MG63 (cell line): Measurements from ENCODE around the gene DHCR7. TPM values are rescaled to one million over a fixed set of nuclear protein-coding genes. Genes with fewer than 3 reads are reported as not detected.

ENCODE experiments used
- DNase-seq: peaks from one replicate; pipeline ENCODE4 v3.0.0-alpha.2; 2020
- H3K27me3 ChIP-seq: fragments of 250-450 bp; sonication (Bioruptor Pico); 2 replicates; pipeline ENCODE4 v1.5.1; 2020; ENCODE audit warnings: mild to moderate bottlenecking, moderate library complexity
- H3K36me3 ChIP-seq: fragments of 250-450 bp; sonication (Bioruptor Pico); 2 replicates; pipeline ENCODE4 v1.5.1; 2020; ENCODE audit warnings: mild to moderate bottlenecking, moderate library complexity
- H3K4me3 ChIP-seq: fragments of 250-450 bp; sonication (Bioruptor Pico); 2 replicates; pipeline ENCODE4 v1.5.1; 2020; ENCODE audit warnings: mild to moderate bottlenecking, moderate library complexity
- H3K9me3 ChIP-seq: fragments of 250-450 bp; sonication (Bioruptor Pico); 2 replicates; pipeline ENCODE4 v1.5.1; 2020; ENCODE audit warnings: mild to moderate bottlenecking, moderate library complexity
- total RNA-seq: library from RNA; depleted of rRNA; stranded (reverse); fragments of >200 nt; shearing (Covaris generic); gene quantifications from 2 replicates; pipeline ENCODE4 v1.2.3, GENCODE V29; 2014; ENCODE audit warnings: low replicate concordance

DHCR7 gene
- total RNA-seq, 1 experiment from 2014 or later, result 32.4 TPM

GRCh38 chr11:71414645-71415044 lies 33.5 kb downstream of the DHCR7 start:
- Histone ChIP-seq H3K27me3 (no peaks in the 10 kb centered on the region), H3K4me3 (no peak overlapping the region), H3K36me3 (no peaks in the 10 kb centered on the region), H3K9me3 (no peaks in the 10 kb centered on the region)
- no peak for DNase-seq

- no peaks in the 10 kb centered on the region for H3K9me3 ChIP-seq
- no peak for DNase-seq
These were observed 37.7 kb downstream of the DHCR7 start for GRCh38 chr11:71410363-71410966.

DNA sequence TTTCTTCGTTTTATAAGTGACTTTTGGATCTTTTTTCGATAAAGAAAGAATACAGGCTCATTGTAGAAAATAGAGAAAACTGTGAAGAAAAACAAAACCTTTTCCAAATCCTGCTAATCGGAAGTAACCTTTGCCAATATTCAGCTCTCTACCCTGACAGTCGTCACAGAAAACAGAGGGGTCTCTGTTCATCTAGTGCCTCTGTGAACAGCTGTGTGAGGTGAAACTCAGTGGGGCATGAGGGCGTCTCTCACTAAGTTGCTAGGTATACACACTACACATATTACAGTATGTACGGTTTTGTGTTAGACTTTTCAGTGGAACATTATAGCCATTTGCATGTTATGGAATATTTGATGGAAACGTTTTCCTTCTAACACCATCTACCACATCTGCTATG lies 39.4 kb downstream of the DHCR7 start:
- DNase-seq, result no peak
- Histone ChIP-seq H3K27me3 (no peaks in the 10 kb centered on the region), H3K36me3 (no peaks in the 10 kb centered on the region), H3K4me3 (no peak overlapping the region), H3K9me3 (no peaks in the 10 kb centered on the region)

More at GRCh38 chr11:71410363-71410966, 37.7 kb downstream of the DHCR7 start:
- Histone ChIP-seq H3K27me3 (no peaks in the 10 kb centered on the region), H3K4me3 (no peak overlapping the region), H3K36me3 (no peaks in the 10 kb centered on the region)

- H3K9me3 ChIP-seq, result no peaks in the 10 kb centered on the region
- DNase-seq, result no peak
- H3K4me3 ChIP-seq, result no peak overlapping the region
- no peaks in the 10 kb centered on the region for H3K36me3 ChIP-seq
- no peaks in the 10 kb centered on the region for H3K27me3 ChIP-seq
These were observed 40.8 kb downstream of the DHCR7 start for GRCh38 chr11:71407356-71407755.

DNA sequence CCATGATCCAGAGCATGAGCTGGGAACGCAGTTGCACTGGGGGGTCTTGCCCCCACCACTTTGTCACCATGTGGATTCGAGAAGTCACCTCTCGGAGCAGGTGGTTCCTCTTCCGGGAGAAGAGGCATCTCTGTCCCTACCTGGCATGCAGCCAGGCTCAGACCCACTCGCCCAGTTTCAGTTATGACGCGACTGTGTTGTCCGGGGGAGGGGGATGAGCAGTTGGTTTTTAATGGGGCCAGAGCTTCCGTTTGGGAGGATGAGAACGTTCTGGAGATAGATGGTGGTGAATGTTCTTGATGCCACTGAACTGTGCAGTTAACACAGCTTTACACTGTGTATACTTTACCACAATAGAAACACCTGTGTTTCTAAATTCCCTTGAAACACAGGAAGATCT lies 41.5 kb downstream of the DHCR7 start:
- Histone ChIP-seq H3K9me3 (no peaks in the 10 kb centered on the region), H3K27me3 (no peaks in the 10 kb centered on the region), H3K4me3 (no peak overlapping the region), H3K36me3 (no peaks in the 10 kb centered on the region)
- no peak for DNase-seq

- Histone ChIP-seq H3K9me3 (no peaks in the 10 kb centered on the region), H3K4me3 (no peak overlapping the region), H3K36me3 (no peaks in the 10 kb centered on the region), H3K27me3 (no peaks in the 10 kb centered on the region)
- DNase-seq, result no peak
These were observed 44.0 kb downstream of the DHCR7 start for GRCh38 chr11:71404209-71404608.

GRCh38 chr11:71402878-71403277 lies 45.3 kb downstream of the DHCR7 start:
- no peaks in the 10 kb centered on the region for H3K36me3 ChIP-seq
- no peak for DNase-seq
- no peaks in the 10 kb centered on the region for H3K9me3 ChIP-seq
- H3K4me3 ChIP-seq, result no peak overlapping the region
- no peaks in the 10 kb centered on the region for H3K27me3 ChIP-seq

- DNase-seq, result no peak
- no peaks in the 10 kb centered on the region for H3K27me3 ChIP-seq
- H3K36me3 ChIP-seq, result no peaks in the 10 kb centered on the region
- H3K9me3 ChIP-seq, result no peaks in the 10 kb centered on the region
- no peak overlapping the region for H3K4me3 ChIP-seq
These were observed 48.0 kb downstream of the DHCR7 start for GRCh38 chr11:71400216-71400615.

GRCh38 chr11:71399341-71399740 lies 48.9 kb downstream of the DHCR7 start:
- Histone ChIP-seq H3K9me3 (no peaks in the 10 kb centered on the region), H3K27me3 (no peaks in the 10 kb centered on the region), H3K4me3 (no peak overlapping the region), H3K36me3 (no peaks in the 10 kb centered on the region)
- DNase-seq, result no peak

DNA sequence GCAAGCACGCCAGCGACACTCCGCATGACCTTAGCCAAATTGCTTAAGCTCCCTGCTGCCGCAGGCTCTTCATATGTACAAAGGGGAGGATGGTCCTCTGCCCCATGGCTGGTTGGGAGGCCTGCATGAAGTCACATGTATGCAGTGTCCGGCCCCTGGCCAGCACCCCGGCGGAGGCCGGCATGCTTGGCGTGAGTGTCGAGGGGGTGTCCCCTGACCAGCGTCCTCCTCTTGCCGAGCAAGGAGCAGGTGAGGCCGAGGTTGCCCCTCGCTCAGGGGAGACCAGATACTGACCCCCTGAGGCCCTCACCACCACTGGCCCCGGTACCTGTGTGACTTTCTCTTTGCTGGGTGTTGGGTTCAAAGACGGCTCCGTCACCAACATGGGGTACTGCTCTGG lies 50.2 kb downstream of the DHCR7 start:
- Histone ChIP-seq H3K9me3 (no peaks in the 10 kb centered on the region), H3K27me3 (peaks cover 5% of the 10 kb centered on the region; the same call in 1 of the 2 replicates), H3K4me3 (no peak overlapping the region), H3K36me3 (no peaks in the 10 kb centered on the region)
- no peak for DNase-seq

DNA sequence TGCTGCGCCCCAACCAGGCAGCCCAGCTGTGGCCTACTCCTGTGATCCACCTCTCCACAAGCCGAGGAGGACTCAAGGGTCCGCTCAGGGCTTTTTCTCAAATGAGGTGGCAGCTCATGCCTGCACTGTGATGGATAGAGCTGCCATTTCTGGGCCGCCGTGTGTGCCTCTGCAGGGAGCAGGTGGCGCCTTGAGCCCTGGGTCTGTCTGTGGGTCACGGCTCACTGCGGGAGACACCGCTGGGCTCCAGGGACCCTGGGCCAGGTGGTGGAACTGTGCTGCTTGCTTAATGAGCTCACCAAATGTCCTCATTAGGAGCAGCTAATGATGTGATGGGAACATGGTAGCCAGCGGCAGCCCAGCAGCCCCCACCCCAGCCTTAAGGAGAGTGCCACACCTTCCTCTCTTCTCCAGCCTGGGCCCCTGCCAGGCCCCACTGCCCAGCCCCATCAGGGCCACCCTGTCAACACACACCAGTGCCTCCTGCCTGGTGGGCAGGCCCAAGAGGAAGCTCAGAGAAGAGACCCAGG lies 50.8 kb downstream of the DHCR7 start:
- DNase-seq, result no peak
- peaks cover 9% of the 10 kb centered on the region for H3K27me3 ChIP-seq

GRCh38 chr11:71396548-71397123 lies 51.6 kb downstream of the DHCR7 start:
- peaks cover 15% of the 10 kb centered on the region for H3K27me3 ChIP-seq
- H3K36me3 ChIP-seq, result no peaks in the 10 kb centered on the region
- peak; percentile 69 for DNase-seq
- H3K4me3 ChIP-seq, result no peak overlapping the region
- no peaks in the 10 kb centered on the region for H3K9me3 ChIP-seq

More for the DNA sequence above, 50.8 kb downstream of the DHCR7 start:
- Histone ChIP-seq H3K9me3 (no peaks in the 10 kb centered on the region), H3K4me3 (no peak overlapping the region), H3K36me3 (no peaks in the 10 kb centered on the region)

DNA sequence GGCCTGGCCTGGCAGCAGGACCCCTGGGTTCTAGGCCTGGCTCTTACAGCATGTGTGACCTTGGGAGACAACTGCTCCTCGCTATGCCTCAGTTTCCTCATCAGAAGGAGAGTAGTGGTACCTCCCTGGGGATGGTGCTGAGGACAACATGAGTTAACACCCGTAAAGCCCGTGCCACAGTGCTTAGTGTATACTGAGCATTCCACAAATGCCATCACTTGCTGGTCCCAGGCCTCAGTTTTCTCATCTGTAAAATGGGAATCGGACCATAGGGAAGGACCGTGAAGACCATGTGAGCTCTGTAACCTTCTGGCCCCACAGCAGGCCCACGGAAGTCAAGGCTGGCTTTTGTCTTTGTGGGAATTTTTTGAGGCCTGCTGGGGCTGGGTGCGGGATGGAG lies 52.4 kb downstream of the DHCR7 start:
- peaks cover 23% of the 10 kb centered on the region for H3K27me3 ChIP-seq
- no peak overlapping the region for H3K4me3 ChIP-seq
- no peak for DNase-seq
- H3K9me3 ChIP-seq, result no peaks in the 10 kb centered on the region
- no peaks in the 10 kb centered on the region for H3K36me3 ChIP-seq

GRCh38 chr11:71395263-71395560 lies 53.0 kb downstream of the DHCR7 start:
- H3K4me3 ChIP-seq, result no peak overlapping the region
- DNase-seq, result no peak

GRCh38 chr11:71393283-71393682 lies 54.9 kb downstream of the DHCR7 start:
- H3K4me3 ChIP-seq, result no peak overlapping the region
- H3K36me3 ChIP-seq, result no peaks in the 10 kb centered on the region
- H3K9me3 ChIP-seq, result no peaks in the 10 kb centered on the region
- DNase-seq, result no peak
- peaks cover 30% of the 10 kb centered on the region for H3K27me3 ChIP-seq

More at GRCh38 chr11:71395263-71395560, 53.0 kb downstream of the DHCR7 start:
- peaks cover 27% of the 10 kb centered on the region for H3K27me3 ChIP-seq
- no peaks in the 10 kb centered on the region for H3K36me3 ChIP-seq
- H3K9me3 ChIP-seq, result no peaks in the 10 kb centered on the region

DNA sequence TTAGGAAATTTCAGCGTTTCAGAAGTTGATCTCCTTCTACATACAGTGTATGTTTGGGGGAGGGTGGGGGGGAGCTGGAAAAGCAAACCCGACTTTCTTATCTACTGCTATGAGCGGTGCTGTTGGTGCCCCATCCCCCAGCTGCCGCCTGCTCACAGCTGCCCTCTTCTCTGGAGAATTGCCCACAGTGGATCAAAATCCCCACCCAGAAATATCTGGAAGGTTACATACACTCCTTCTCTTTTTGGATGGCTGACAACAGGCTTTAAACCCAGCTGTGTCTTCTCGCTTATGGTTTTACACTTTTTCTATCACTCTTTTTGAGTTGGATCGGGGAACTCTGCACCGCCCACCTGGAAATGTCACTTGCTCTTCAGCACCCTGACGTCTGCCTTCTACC lies 56.4 kb downstream of the DHCR7 start:
- Histone ChIP-seq H3K4me3 (no peak overlapping the region), H3K36me3 (no peaks in the 10 kb centered on the region), H3K27me3 (peaks cover 30% of the 10 kb centered on the region), H3K9me3 (no peaks in the 10 kb centered on the region)
- DNase-seq, result peak; percentile 31

DNA sequence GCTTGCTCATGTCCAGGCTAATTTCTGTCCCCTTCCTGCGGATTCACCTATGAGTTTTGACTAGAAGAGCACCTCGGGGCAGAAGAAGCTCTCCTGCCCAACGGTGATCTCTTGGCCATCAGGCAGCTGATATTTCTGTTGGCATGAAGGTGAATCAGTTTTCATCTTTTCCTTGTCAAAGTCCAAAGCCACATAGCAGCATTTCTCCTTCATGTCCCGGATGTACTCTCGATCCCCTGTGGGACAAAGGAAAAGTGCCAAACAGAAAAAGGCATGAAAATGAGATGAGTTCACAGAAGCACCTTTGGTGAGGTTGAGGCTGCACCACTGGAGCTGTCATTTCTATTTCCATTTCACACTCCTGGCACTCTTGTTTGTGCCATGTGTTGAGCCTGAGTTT lies 56.8 kb downstream of the DHCR7 start:
- no peaks in the 10 kb centered on the region for H3K9me3 ChIP-seq
- H3K4me3 ChIP-seq, result no peak overlapping the region
- DNase-seq, result no peak
- no peaks in the 10 kb centered on the region for H3K36me3 ChIP-seq
- H3K27me3 ChIP-seq, result peaks cover 30% of the 10 kb centered on the region

GRCh38 chr11:71388637-71389235 lies 59.5 kb downstream of the DHCR7 start:
- Histone ChIP-seq H3K27me3 (peaks cover 35% of the 10 kb centered on the region), H3K36me3 (no peaks in the 10 kb centered on the region), H3K4me3 (no peak overlapping the region), H3K9me3 (no peaks in the 10 kb centered on the region)
- no peak for DNase-seq
